D721Med (cell line): ENCODE results near the gene SUSD5.

Source experiments
- DNase-seq: peaks from one replicate; pipeline ENCODE4 v3.0.0; 2011; ENCODE audit warnings: low spot score; ENCODE audit not compliant: insufficient read length
- FAIRE-seq: peaks from 2 replicates; lab custom pipeline; 2011; peaks lifted over from hg19 to GRCh38; lab: Jason Lieb, UNC
- TF ChIP-seq, protein P1 (sequence below): IDR thresholded peaks from 2 replicates; pipeline ENCODE4 v1.5.1; 2012; ENCODE audit warnings: mild to moderate bottlenecking, control low read depth; ENCODE audit not compliant: insufficient read depth; ENCODE audit errors: missing control alignments

Gene SUSD5

GRCh38 chr3:33155301-33155700 lies 63.3 kb downstream of the SUSD5 start:
- TF ChIP-seq, protein P1, sequence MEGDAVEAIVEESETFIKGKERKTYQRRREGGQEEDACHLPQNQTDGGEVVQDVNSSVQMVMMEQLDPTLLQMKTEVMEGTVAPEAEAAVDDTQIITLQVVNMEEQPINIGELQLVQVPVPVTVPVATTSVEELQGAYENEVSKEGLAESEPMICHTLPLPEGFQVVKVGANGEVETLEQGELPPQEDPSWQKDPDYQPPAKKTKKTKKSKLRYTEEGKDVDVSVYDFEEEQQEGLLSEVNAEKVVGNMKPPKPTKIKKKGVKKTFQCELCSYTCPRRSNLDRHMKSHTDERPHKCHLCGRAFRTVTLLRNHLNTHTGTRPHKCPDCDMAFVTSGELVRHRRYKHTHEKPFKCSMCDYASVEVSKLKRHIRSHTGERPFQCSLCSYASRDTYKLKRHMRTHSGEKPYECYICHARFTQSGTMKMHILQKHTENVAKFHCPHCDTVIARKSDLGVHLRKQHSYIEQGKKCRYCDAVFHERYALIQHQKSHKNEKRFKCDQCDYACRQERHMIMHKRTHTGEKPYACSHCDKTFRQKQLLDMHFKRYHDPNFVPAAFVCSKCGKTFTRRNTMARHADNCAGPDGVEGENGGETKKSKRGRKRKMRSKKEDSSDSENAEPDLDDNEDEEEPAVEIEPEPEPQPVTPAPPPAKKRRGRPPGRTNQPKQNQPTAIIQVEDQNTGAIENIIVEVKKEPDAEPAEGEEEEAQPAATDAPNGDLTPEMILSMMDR: no peak
- DNase-seq (no peak), FAIRE-seq (no peak)

DNA sequence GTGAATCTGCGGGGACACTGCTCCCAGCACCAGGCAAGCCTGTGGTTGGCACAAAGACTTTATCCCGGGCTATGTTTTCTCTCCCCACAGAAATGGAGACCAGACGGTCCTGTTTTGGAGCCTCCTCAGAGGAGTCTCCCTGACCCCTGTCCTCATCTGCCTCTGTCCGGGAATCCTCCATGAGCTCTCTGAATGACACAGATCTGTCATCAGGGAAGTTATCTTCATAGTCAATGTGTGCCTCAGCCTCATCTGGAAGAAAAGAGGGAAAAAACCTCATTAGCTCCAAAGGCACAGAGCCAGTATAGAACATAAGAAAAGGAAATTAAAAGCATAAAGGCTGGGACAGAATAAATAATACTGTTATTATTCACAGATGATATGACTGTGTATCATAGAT lies 64.8 kb downstream of the SUSD5 start:
- no peak for DNase-seq
- TF ChIP-seq, protein P1: no peak
- FAIRE-seq: no peak

- FAIRE-seq: no peak
Measured at GRCh38 chr3:33152363-33153360, 65.9 kb downstream of the SUSD5 start.

GRCh38 chr3:33149342-33149741 lies 69.3 kb downstream of the SUSD5 start:
- DNase-seq (no peak), FAIRE-seq (no peak)
- TF ChIP-seq, protein P1: no peak

More at GRCh38 chr3:33152363-33153360, 65.9 kb downstream of the SUSD5 start:
- TF ChIP-seq, protein P1: no peak
- DNase-seq: no peak

GRCh38 chr3:33146791-33147445 lies 71.7 kb downstream of the SUSD5 start:
- FAIRE-seq: no peak
- TF ChIP-seq, protein P1: no peak

DNA sequence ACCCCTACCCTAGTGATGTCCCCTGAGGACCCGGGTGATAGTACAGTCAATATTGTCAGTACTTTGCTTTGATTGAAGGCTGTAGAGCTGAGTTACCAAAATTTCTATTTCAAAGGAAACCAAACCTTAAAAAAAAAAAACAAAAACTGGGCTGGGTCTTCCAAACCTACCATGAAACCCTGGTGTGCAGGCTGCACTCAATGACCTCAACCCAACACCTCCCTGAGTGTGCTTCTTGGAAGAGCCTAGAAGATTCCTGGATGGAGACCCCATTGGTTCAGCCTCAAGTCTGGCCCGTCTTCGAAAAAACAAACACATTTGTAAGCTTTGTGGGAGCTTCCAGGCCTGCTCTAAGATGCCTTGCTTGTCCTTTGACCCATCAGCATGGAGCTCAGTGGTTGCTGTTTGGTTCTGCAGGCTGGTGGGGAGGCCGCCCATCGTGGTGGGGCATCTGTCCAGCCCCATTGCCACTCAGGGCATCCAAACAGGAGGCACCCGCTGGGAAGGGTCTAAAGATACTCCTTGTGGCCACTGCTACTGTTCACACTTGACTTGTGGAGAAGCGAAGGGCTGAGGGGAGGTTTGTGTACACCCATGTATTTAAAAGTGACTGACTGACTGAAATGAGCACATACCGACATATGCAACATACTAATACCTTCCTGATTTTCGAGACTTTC lies 72.6 kb downstream of the SUSD5 start:
- FAIRE-seq: no peak
- DNase-seq: no peak
- TF ChIP-seq, protein P1: no peak

More at GRCh38 chr3:33146791-33147445, 71.7 kb downstream of the SUSD5 start:
- no peak for DNase-seq
